LNCAP (cell line): ENCODE data around the gene MCF2L2.
A peak's percentile ranks its signal among the peaks of the same experiment; 100 is the strongest.

Experiments
- TF ChIP-seq, protein P1 (sequence below): fragments of 450-650 bp; IDR thresholded peaks from 2 replicates; pipeline ENCODE4 v1.5.1; 2017; ENCODE audit warnings: mild to moderate bottlenecking

The MCF2L2 gene

DNA sequence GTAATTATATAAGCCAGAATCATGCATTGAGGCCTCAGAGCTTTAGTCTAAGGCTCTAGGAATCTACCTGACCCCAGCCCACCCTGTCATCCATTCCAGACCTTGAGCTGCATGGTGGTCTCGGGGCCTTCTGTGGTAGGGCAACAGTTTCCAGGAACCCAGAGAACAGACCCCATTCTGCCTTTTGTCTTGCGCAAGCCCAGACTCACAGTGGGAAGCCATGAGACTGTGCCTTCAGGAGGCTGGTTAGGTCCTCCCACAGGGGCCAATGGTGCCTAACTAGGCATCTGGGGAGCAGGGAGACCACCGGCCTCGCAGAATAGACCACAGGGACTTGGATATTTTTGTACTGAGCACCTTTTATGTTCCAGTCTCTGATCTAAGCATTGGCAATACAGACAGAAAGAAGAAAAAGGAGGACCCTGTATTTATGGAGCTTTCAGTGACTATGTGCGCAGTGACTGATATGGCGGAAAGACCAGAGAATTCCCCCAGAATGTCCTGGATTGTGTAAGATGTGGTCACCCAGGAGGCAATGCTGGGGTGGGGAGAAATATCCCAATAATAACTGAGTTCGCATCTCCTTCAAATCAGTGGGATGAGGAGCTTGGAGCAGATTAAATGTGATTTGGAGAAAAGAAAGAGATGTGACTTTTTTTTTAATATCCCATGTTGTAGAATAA, 40.1 kb downstream of the MCF2L2 start:
- TF ChIP-seq, protein P1, sequence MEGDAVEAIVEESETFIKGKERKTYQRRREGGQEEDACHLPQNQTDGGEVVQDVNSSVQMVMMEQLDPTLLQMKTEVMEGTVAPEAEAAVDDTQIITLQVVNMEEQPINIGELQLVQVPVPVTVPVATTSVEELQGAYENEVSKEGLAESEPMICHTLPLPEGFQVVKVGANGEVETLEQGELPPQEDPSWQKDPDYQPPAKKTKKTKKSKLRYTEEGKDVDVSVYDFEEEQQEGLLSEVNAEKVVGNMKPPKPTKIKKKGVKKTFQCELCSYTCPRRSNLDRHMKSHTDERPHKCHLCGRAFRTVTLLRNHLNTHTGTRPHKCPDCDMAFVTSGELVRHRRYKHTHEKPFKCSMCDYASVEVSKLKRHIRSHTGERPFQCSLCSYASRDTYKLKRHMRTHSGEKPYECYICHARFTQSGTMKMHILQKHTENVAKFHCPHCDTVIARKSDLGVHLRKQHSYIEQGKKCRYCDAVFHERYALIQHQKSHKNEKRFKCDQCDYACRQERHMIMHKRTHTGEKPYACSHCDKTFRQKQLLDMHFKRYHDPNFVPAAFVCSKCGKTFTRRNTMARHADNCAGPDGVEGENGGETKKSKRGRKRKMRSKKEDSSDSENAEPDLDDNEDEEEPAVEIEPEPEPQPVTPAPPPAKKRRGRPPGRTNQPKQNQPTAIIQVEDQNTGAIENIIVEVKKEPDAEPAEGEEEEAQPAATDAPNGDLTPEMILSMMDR = no peak

DNA sequence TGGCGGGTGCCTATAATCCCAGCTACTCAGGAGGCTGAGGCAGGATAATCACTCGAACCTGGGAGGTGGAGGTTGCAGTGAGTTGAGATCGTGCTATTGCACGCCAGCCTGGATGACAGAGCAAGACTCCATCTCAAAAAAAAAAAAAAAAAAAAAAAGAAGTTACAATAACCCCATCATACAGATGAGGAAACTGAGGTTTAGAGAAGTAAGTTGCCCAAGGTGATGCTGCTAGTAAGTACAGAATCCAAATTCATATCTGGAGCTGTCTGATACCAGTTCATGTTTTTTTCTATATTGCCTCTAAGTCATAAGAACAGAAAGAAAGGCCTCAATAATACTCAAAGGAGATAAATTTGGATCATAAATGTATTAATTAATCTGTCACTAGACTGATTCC, 40.6 kb downstream of the MCF2L2 start:
- TF ChIP-seq, protein P1 = no peak

DNA sequence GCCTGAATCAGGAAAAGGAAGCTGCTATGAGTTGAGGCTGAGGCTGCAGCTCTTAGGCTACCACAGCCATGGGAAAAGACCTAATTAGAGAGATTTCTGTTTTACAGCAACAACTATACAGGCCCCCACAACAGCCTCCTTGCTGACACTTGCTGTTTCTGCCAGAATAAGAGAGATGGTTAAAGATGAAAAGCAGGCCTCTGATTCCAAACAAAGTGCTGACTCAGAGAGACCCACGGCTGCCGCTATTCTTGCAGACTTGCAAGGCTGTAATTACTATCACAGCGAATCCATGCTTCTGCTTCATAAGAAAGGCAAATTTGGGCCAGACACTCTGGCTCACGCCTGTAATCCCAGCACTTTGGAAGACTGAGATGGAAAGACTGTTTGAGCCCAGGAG, 41.8 kb downstream of the MCF2L2 start:
- TF ChIP-seq, protein P1 = no peak

DNA sequence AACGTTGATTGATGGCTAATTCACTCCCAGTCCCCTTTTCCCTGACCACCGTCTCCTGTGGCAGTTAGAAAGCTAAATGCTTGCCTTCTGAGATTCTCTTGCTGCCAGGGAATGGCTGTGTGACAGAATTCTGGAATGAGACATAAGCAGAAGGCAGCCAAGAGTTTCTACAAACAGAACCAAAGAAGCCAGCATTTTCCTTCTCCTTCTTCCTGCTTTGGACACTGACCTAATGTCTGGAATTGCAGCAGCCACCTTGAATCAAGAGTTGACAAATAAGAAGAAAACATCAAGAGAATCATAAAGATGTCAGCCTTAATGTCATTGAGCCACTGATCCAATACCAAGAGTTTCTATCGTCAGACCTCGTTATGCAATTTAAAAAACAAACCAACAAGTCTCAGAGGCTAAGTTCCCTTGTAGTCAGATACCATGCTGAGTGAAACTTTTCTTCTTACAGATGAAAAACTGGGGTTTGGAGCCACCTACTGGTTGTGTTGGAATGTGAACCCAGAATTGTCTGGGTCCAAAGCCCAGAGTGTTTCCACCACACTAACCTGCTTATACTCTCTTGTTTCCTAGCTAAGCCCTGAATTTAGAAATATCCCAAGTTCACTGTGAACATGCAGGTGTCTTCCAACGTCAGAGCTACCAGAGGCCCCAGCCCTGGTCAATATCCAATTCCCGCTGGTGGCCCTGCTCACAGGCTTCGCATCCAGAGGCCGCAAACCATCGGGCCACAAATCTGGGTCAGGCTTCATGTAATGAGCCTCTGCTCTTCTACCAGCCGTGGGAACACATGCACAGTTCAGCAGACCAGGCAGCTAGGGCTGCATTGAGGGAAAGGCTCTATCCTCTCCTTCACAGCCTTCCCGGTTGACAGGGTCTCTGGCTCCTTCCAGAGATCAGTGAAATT, 42.5 kb downstream of the MCF2L2 start:
- TF ChIP-seq, protein P1 = peak; percentile 71

DNA sequence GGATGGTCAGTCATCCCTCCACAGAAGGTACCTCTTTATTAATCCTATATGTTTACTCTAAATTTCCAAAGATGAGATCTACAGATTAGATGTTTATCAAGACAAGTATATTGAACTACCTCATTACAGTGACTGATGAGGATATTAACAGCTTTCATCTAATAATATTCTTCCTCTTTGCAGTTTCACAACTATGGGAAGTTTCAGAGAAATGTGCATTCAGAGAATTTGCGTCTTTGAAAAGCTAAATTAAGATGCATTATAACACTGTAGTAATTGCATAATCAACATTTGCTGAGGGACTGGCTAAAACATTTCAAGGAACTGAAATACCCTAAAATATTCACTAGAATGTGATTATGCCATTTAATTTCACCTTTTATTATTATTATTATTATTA, 46.7 kb downstream of the MCF2L2 start:
- TF ChIP-seq, protein P1 = no peak

DNA sequence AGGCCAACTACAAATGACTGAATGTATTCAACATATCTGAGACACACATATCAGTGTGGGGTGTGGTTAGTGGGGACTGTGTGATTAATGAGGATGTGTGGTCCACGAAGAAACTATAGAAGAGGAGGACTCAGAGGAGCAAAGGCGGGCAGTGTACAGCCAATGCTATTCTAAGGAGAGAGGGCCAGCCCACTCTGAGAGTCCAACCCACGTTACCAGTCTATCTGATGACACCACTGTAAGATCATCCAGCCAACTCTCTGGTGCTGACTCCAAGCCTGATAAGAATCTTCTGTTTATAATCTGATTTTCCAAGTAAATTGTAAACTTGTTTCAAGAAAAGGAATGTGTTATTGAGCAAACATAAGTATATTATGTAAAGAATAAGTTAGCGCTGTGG, 47.2 kb downstream of the MCF2L2 start:
- TF ChIP-seq, protein P1 = no peak

DNA sequence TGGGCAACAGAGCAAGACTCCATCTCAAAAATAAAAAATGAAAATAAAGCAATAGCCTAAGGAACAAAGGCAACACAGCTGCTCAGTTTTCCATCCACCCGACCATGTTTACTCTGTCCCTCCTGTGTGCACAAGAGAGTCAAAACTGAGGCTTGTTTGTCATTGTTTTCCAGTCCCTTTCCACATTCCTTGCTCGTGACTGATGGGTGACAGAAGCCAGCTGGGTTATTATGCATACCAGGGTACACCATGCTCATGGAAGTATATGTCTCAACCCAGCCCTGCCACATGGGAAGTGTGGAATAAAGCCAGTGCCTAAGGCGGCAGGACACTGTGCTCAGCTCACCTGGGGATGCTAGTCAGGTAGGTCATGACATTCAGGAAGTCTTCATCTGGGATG, 49.5 kb downstream of the MCF2L2 start:
- TF ChIP-seq, protein P1 = no peak
